Measurements from ENCODE around the gene PTMS. TPM values are rescaled to one million over a fixed set of nuclear protein-coding genes. Genes with fewer than 3 reads are reported as not detected.
"Not testable (repeated sequence)": the region's sequence is repeated elsewhere in the genome, so short reads cannot be mapped to it uniquely, and the experiment has no call there.

Gene PTMS
- total and polyA plus RNA-seq, 8 donors = 22.8 to 363 (median 156) TPM

DNA sequence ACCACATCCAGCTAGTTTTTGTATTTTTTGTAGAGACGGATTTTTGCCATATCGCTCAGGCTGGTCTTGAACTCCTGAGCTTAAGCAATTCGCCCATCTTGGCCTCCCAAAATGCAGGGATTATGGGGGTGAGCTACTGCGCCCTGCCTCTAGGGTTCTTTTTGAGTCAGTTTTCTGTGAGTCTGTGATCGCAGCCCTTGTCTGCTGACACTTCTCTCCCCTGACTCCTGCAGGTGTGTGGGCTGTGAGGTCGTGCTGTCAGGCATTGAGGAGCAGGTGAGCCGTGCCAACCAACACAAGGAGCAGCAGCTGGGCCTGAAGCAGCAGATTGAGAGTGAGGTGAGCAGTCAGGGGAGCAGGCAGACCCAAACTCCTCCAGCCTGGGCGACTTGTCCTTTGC is 36.0 kb upstream of the PTMS start:
- Histone ChIP-seq H3K4me3 (no peak overlapping the region), H3K4me1 (peaks cover 0 to 6% (median 3%) of the 10 kb centered on the region in 4 donors), H3K27ac (no peak overlapping the region), H3K27me3 (no peaks in the 10 kb centered on the region), H3K36me3 (peaks cover 40 to 75% (median 71%) of the 10 kb centered on the region in 4 donors), H3K9me3 (no peaks in the 10 kb centered on the region)
- 90 to 94% (median 91%) methylated on average over 8 of the region's 8 CpGs for WGBS, 5 donors
- TF ChIP-seq, protein P1, sequence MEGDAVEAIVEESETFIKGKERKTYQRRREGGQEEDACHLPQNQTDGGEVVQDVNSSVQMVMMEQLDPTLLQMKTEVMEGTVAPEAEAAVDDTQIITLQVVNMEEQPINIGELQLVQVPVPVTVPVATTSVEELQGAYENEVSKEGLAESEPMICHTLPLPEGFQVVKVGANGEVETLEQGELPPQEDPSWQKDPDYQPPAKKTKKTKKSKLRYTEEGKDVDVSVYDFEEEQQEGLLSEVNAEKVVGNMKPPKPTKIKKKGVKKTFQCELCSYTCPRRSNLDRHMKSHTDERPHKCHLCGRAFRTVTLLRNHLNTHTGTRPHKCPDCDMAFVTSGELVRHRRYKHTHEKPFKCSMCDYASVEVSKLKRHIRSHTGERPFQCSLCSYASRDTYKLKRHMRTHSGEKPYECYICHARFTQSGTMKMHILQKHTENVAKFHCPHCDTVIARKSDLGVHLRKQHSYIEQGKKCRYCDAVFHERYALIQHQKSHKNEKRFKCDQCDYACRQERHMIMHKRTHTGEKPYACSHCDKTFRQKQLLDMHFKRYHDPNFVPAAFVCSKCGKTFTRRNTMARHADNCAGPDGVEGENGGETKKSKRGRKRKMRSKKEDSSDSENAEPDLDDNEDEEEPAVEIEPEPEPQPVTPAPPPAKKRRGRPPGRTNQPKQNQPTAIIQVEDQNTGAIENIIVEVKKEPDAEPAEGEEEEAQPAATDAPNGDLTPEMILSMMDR (IDR thresholded peaks at IDR 0.05) = no peak
- TF ChIP-seq POLR2AphosphoS5 (IDR thresholded peaks at IDR 0.05) (no peak), EP300 (IDR thresholded peaks at IDR 0.05) (no peak), POLR2A (IDR thresholded peaks at IDR 0.05) (no peak)
- intact Hi-C loops (cut with DNase I; ENCODE audit: low total_unique reads) = no loop called here
- no peak for DNase-seq

DNA sequence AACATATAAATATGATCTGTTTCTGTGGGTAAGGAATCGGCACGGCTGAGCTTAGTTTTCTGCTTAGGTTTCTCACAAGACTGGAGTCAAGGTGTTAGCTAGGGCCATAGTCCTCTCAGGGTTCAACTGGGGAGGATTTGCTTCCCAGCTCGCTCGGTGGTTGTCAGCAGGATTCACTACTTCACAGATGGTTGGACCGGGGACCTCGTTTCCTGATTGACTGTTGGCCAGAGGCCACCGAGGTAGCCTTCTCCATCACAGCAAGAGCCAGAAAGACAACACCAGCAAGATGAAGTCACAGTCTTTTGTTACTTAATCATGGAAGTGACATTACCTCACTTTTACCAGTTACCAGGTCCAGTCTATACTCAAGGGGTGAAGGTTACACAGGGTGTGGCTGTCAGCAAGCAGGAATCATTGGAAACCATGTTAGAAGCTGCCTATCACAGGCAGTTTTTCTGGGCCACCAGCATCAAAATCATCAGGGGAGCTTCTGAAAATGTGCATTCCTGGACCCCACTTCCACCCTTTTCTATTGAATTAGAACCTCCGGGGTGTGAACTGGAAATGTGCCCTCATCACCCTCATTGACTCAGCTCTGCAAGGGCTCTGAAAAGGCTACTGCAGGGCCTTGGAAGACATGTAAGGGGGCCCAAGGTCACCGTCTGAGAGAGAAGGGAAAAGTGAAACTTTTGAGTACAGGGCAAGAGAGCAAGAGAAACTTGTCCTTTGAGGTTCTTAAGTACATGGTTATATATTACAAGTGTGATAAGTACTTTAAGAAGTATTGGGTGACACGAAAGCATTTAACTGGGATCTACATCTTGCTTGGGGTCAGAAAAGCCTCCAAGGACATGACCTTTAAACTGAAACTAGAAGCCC is 31.4 kb upstream of the PTMS start:
- H3K4me3 ChIP-seq = no peak overlapping the region
- intact Hi-C loops (cut with DNase I; ENCODE audit: low total_unique reads) = loop anchor here (5.0 kb wide), 1 partner anchor 48 kb away; no protein-coding TSS in a partner anchor
- no peak for DNase-seq
- H3K4me1 ChIP-seq = peaks cover 0 to 10% (median 5%) of the 10 kb centered on the region in 4 donors
- TF ChIP-seq, protein P1 (IDR thresholded peaks at IDR 0.05) = no peak
- no peak for TF ChIP-seq EP300 (IDR thresholded peaks at IDR 0.05)
- no peak for TF ChIP-seq POLR2AphosphoS5 (IDR thresholded peaks at IDR 0.05)
- no peak for TF ChIP-seq POLR2A (IDR thresholded peaks at IDR 0.05)
- WGBS, 5 donors = 69 to 75% (median 72%) methylated on average over 7 to 10 of the region's 10 CpGs
- H3K9me3 ChIP-seq = no peaks in the 10 kb centered on the region
- H3K27ac ChIP-seq = peak overlapping the region in 2 of 5 donors; percentile 15 to 50
- peaks cover 21 to 49% (median 44%) of the 10 kb centered on the region in 4 donors for H3K36me3 ChIP-seq
- H3K27me3 ChIP-seq = no peaks in the 10 kb centered on the region

DNA sequence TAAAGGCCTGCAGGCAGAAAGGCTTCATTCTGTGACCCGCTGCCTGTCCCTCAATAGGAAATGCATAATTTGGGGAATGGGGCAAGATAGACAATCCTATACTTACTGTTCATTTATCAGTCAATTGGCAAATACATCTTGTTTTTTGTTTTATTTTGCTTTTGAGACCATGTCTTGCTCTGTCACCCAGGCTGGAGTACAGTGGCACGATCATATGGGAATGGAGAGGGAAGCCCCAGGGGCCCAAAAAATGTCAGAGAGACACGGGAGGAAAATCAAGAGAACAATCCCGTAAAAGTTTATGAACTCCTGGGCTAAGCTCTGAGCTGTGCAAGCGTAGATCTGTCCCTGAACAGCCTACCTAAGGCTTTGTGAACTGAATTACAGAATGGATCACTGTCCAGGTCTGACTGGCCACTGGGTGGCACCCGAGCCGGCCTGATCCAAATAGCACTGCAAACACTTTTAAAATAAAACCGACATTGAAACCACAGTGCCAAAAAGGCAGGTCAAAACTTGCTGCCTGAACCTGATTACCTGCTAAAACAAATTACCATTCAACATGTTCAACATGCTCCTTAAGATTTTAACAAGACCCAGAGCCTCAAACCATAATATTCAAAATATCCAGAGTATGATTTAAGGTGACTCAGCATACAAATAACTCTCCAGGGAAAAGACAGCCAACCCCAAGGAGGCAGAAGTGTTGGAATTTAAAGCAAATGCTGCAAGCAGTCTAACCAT is 30.5 kb upstream of the PTMS start:
- no peaks in the 10 kb centered on the region for H3K27me3 ChIP-seq
- H3K4me3 ChIP-seq = no peak overlapping the region
- H3K36me3 ChIP-seq = peaks cover 12 to 40% (median 35%) of the 10 kb centered on the region in 4 donors
- TF ChIP-seq, protein P1 (IDR thresholded peaks at IDR 0.05) = peak in 5 of 7 experiments; percentile 38 to 80 (median 61)
- TF ChIP-seq POLR2AphosphoS5 (IDR thresholded peaks at IDR 0.05) = peak in 1 of 3 donors; percentile 34
- TF ChIP-seq POLR2A (IDR thresholded peaks at IDR 0.05) = no peak
- TF ChIP-seq EP300 (IDR thresholded peaks at IDR 0.05) = no peak
- peaks cover 0 to 10% (median 5%) of the 10 kb centered on the region in 4 donors for H3K4me1 ChIP-seq
- WGBS, 5 donors = 26 to 38% (median 33%) methylated on average over 8 of the region's 8 CpGs
- peak; percentile 77 to 86 for DNase-seq
- peak overlapping the region in 2 of 5 donors; percentile 25 to 50 for H3K27ac ChIP-seq
- intact Hi-C loops (cut with DNase I; ENCODE audit: low total_unique reads) = loop anchor here (5.0 kb wide), 1 partner anchor 47 kb away; no protein-coding TSS in a partner anchor
- H3K9me3 ChIP-seq = no peaks in the 10 kb centered on the region

DNA sequence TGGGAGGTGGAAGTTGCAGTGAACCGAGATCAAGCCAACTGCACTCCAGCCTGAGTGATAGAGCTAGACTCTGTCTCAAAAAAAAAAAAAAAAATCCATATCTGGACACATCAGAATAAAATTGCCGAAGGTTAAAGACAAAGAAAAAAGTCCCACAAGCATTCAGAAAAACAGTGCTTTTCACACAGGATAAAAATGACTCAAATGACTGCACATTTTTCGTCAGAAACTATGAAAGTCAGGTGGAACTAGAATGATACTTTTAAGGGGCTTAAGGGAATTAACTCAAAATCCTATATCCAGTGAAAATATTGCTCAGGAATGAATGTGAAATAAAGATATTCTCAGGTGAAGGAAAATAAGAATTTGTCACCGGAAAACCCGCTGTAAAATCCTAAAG is 29.4 kb upstream of the PTMS start:
- 91 to 96% (median 94%) methylated on average over 5 of the region's 5 CpGs for WGBS, 5 donors
- Histone ChIP-seq H3K27ac (no peak overlapping the region), H3K4me3 (no peak overlapping the region), H3K4me1 (peaks cover 0 to 10% (median 5%) of the 10 kb centered on the region in 4 donors), H3K36me3 (peaks cover 1 to 29% (median 24%) of the 10 kb centered on the region in 4 donors), H3K9me3 (no peaks in the 10 kb centered on the region), H3K27me3 (no peaks in the 10 kb centered on the region)
- no peak for DNase-seq
- intact Hi-C loops (cut with DNase I; ENCODE audit: low total_unique reads) = loop anchor here (5.0 kb wide), 1 partner anchor 46 kb away; no protein-coding TSS in a partner anchor
- TF ChIP-seq POLR2A (IDR thresholded peaks at IDR 0.05) (no peak), POLR2AphosphoS5 (IDR thresholded peaks at IDR 0.05) (no peak), EP300 (IDR thresholded peaks at IDR 0.05) (no peak)
- TF ChIP-seq, protein P1 (IDR thresholded peaks at IDR 0.05) = no peak

DNA sequence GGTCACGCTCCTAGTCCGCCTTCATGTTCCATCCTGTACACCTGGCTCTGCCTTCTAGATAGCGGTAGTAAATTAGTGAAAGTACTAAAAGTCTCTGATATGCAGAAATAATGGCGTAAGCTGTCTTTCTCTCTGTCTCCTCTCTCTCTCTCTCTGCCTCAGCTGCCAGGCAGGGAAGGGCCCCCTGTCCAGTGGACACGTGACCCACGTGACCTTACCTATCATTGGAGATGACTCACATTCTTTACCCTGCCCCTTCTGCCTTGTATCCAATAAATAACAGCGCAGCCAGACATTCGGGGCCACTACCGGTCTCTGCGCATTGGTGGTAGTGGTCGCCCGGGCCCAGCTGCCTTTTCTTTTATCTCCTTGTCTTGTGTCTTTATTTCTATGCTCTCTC is 24.1 kb upstream of the PTMS start:
- not testable (repeated sequence) for H3K27me3 ChIP-seq, H3K9me3 ChIP-seq, H3K27ac ChIP-seq, H3K4me3 ChIP-seq, H3K4me1 ChIP-seq, DNase-seq
- H3K36me3 ChIP-seq = peaks cover 2 to 15% (median 14%) of the 10 kb centered on the region in 4 donors
- 72 to 85% (median 77%) methylated on average over 10 to 12 of the region's 12 CpGs for WGBS, 5 donors
- intact Hi-C loops (cut with DNase I; ENCODE audit: low total_unique reads) = loop anchor here (10.0 kb wide), 1 partner anchor 83 kb away; the partner anchor contains the start of genes GPR162 and P3H3
